ENCODE measurements around the gene FGF3. TPM values are rescaled to one million over a fixed set of nuclear protein-coding genes. Genes with fewer than 3 reads are reported as not detected.

Gene FGF3
- total RNA-seq, 1 donor from 2014 or later: not detected

DNA sequence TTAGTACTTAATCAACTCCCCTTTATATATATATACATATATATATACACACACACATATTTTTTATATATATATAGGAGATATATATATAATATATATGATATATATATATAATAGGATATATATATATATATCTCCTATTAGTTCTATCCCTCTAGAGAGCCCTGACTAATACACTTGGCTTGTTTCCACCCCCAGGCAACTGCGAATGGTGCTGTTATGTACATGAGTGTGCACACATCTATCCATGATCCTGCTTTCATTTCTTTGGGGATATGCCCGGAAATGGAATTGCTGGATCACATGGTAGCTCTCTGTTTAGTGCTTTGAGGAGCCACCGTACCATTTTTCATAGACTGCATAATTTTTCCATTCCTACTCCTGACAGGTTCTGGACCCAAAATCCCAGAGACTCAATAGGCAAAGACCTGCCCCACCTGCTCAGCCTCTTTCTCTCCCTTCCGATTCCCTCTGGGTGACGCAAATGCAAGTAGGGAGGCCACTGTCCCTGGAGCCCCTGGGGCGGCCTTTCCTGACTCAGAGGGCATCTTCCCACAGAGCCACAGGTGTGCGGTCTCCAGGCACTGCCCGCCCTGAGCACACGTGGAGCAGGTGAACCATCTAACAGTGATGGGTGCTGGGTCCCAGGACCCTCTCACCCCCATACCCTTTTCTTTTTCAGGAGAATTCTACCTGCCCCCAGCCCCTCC is 12.0 kb downstream of the FGF3 start:
- peaks cover 46% of the 10 kb centered on the region for H3K27me3 Mint-ChIP-seq (ENCODE audit: low read depth, unreplicated experiment)
- no peak overlapping the region for H3K27ac Mint-ChIP-seq (ENCODE audit: unreplicated experiment)
- no peaks in the 10 kb centered on the region for H3K36me3 ChIP-seq (ENCODE audit: insufficient read depth, low read length)
- no peaks in the 10 kb centered on the region for H3K79me2 ChIP-seq (ENCODE audit: insufficient read depth, low read length)
- H4K20me1 ChIP-seq (ENCODE audit: insufficient read depth, low read length): no peaks in the 10 kb centered on the region
- no peaks in the 10 kb centered on the region for H3K36me3 Mint-ChIP-seq (ENCODE audit: low read depth, unreplicated experiment)
- H2AFZ ChIP-seq (ENCODE audit: low read depth, low read length): no peak overlapping the region
- H3K4me2 ChIP-seq (ENCODE audit: low read length): no peak overlapping the region
- H3K4me1 Mint-ChIP-seq (ENCODE audit: low read depth, unreplicated experiment): no peaks in the 10 kb centered on the region
- no peak overlapping the region for H3K9ac ChIP-seq (ENCODE audit: low read length)
- TF ChIP-seq EZH2 (IDR thresholded peaks at IDR 0.05; ENCODE audit: insufficient read depth, low read length): no peak
- TF ChIP-seq, protein P1, sequence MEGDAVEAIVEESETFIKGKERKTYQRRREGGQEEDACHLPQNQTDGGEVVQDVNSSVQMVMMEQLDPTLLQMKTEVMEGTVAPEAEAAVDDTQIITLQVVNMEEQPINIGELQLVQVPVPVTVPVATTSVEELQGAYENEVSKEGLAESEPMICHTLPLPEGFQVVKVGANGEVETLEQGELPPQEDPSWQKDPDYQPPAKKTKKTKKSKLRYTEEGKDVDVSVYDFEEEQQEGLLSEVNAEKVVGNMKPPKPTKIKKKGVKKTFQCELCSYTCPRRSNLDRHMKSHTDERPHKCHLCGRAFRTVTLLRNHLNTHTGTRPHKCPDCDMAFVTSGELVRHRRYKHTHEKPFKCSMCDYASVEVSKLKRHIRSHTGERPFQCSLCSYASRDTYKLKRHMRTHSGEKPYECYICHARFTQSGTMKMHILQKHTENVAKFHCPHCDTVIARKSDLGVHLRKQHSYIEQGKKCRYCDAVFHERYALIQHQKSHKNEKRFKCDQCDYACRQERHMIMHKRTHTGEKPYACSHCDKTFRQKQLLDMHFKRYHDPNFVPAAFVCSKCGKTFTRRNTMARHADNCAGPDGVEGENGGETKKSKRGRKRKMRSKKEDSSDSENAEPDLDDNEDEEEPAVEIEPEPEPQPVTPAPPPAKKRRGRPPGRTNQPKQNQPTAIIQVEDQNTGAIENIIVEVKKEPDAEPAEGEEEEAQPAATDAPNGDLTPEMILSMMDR (IDR thresholded peaks at IDR 0.05; ENCODE audit: insufficient read depth, low read depth, low read length): no peak
- H3K4me3 ChIP-seq (ENCODE audit: insufficient read depth, low read depth, low read length): no peak overlapping the region
- FAIRE-seq: no peak
- H3K9me3 Mint-ChIP-seq (ENCODE audit: unreplicated experiment): no peaks in the 10 kb centered on the region
- no peaks in the 10 kb centered on the region for H3K4me1 ChIP-seq (ENCODE audit: insufficient read depth, low read length)
- no peak for DNase-seq (ENCODE audit: low read depth)
- H3K27me3 ChIP-seq (ENCODE audit: insufficient read depth, low read length): peaks cover 20% of the 10 kb centered on the region
- H3K27ac ChIP-seq (ENCODE audit: low read depth, low read length): no peak overlapping the region
- H3K9me3 ChIP-seq (ENCODE audit: insufficient read depth, low read depth, low read length): no peaks in the 10 kb centered on the region
- no peak overlapping the region for H3K4me3 Mint-ChIP-seq (ENCODE audit: unreplicated experiment)

DNA sequence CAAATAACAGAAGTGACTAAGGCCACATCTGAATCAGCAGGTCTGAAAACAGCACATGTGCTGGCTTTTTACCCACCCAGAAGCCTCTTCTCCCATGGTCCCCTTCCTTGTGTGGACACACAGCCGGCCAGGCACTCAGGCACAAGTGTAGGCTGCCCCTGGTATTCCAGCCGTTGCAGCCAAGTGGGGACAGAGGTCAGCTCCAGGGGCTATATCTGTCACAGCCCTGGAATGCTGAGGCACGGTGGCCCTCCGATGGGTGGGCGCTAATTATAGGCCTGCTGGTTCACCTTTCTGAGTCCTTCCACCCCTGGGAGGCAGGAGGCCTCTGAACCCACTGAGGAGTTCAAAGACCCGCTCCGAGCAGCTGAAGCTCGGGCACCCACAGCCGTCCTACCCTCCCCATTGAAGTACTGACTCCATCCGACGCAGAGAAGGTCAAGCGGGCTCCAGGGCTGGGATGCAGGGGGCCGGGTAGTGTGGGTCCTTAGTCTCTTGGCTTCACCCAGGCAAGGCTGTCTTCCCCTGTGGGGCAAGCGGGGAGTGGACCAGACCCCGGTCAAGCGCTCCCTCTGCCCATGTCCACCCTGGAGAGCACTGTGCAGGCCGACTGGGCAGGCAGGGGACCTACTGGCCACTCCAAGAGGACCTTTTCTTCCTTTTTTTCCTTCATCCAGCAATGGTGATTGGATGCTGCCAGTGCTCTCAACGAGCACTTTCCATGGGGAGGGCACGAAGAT is 14.3 kb downstream of the FGF3 start:
- no peak for FAIRE-seq
- no peak overlapping the region for H3K4me3 Mint-ChIP-seq (ENCODE audit: unreplicated experiment)

More for the DNA sequence above, 14.3 kb downstream of the FGF3 start:
- Mint-ChIP-seq H3K27me3 (ENCODE audit: low read depth, unreplicated experiment) (peaks cover 43% of the 10 kb centered on the region), H3K4me1 (ENCODE audit: low read depth, unreplicated experiment) (no peaks in the 10 kb centered on the region), H3K27ac (ENCODE audit: unreplicated experiment) (no peak overlapping the region), H3K36me3 (ENCODE audit: low read depth, unreplicated experiment) (no peaks in the 10 kb centered on the region), H3K9me3 (ENCODE audit: unreplicated experiment) (no peaks in the 10 kb centered on the region)
- H3K4me3 ChIP-seq (ENCODE audit: insufficient read depth, low read depth, low read length): no peak overlapping the region
- TF ChIP-seq, protein P1 (IDR thresholded peaks at IDR 0.05; ENCODE audit: insufficient read depth, low read depth, low read length): no peak
- no peak for TF ChIP-seq EZH2 (IDR thresholded peaks at IDR 0.05; ENCODE audit: insufficient read depth, low read length)
- H3K4me1 ChIP-seq (ENCODE audit: insufficient read depth, low read length): no peaks in the 10 kb centered on the region
- H3K27me3 ChIP-seq (ENCODE audit: insufficient read depth, low read length): peaks cover 13% of the 10 kb centered on the region
- no peak for DNase-seq (ENCODE audit: low read depth)
- H3K9me3 ChIP-seq (ENCODE audit: insufficient read depth, low read depth, low read length): no peaks in the 10 kb centered on the region
- no peak overlapping the region for H2AFZ ChIP-seq (ENCODE audit: low read depth, low read length)
- no peaks in the 10 kb centered on the region for H3K79me2 ChIP-seq (ENCODE audit: insufficient read depth, low read length)
- H3K27ac ChIP-seq (ENCODE audit: low read depth, low read length): no peak overlapping the region
- H4K20me1 ChIP-seq (ENCODE audit: insufficient read depth, low read length): no peaks in the 10 kb centered on the region
- H3K36me3 ChIP-seq (ENCODE audit: insufficient read depth, low read length): no peaks in the 10 kb centered on the region
- no peak overlapping the region for H3K4me2 ChIP-seq (ENCODE audit: low read length)
- H3K9ac ChIP-seq (ENCODE audit: low read length): no peak overlapping the region

Measured in astrocyte (in vitro differentiated cells and primary cell).